ENCODE data around the gene INVS.
"Not testable (repeated sequence)": the region's sequence is repeated elsewhere in the genome, so short reads cannot be mapped to it uniquely, and the experiment has no call there.

Gene INVS

DNA sequence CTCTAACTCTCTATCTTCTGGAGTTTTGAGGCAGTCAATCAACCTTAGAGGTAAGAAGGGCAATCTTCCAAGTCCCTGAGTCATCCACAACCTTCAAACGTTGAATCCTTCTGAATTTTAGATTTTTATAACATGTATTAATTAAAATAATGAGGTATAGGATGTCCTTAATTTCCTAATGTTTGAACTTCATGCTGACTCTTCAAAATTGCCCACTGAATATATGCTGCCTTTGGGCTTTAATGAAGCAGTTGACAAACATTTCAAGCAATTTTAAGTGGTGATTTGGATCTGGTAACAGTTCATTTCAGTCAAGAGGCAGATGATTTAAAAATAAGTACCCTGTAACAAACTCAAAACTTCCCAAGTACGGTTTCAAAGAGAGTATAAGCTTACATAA is 26.2 kb upstream of the INVS start:
- no peak for TF ChIP-seq CTCF (IDR thresholded peaks at IDR 0.05; ENCODE audit: low read depth, low read length)

DNA sequence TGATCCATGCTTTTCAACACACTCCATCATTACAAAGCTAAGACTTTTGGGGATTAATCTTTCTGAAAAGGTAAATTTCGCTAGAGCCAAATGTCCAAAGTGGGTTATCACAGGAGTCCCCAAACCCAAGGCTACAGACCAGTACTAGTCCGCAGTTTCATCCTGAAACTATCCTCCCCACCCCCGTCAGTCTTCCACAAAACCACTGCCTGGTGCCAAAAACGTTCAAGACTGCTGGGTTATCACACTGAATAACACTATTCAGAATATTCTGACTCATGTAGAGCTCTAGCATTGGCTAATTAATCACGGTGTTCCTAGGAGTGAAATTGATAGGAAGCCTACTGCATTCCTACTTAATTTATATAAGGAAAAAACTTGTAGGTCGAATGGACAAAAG is 24.9 kb upstream of the INVS start:
- no peak for TF ChIP-seq CTCF (IDR thresholded peaks at IDR 0.05; ENCODE audit: low read depth, low read length)
- peak in 1 of 2 donors; percentile 50 for DNase-seq (ENCODE audit: low read depth in 2 of 2)
- no peak overlapping the region for H3K4me3 ChIP-seq (replicated peaks in 1 of 2; ENCODE audit: low read depth in 2 of 2, low read length in 2 of 2)

More for the DNA sequence above, 26.2 kb upstream of the INVS start:
- no peak for DNase-seq (ENCODE audit: low read depth in 2 of 2)
- H3K4me3 ChIP-seq (replicated peaks in 1 of 2; ENCODE audit: low read depth in 2 of 2, low read length in 2 of 2): no peak overlapping the region

DNA sequence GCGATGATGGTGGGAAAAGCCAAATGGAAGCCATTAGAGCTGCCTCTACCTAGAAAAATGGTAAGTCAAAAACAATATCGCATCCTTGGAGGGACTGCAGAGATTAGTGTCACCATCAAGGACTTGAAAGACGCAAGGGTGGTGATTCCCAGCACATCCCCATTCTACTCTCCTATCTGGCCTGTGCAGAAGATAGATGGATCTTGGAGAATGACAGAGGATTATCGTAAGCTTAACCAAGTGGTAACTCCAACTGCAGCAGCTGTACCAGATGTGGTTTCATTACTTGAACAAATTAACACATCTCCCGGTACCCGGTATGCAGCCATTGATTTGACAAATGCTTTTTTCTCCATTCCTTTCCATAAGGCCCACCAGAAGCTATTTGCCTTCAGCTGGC is 24.1 kb upstream of the INVS start:
- DNase-seq (ENCODE audit: low read depth in 2 of 2): no peak
- TF ChIP-seq CTCF (IDR thresholded peaks at IDR 0.05; ENCODE audit: low read depth, low read length): no peak

DNA sequence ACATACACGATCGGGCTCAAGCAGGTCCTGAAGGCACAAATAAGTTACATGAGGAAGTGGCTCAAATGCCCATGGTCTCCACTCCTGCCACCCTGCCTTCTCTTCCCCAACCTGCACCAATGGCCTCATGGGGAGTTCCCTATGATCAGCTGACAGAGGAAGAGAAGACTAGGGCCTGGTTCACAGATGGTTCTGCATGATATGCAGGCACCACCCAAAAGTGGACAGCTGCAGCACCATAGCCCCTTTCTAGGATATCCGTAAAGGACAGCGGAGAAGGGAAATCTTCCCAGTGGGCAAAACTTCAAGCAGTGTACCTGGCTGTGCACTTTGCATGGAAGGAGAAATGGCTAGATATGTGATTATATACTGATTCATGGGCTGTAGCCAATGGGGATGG is 22.8 kb upstream of the INVS start:
- not testable (repeated sequence) for DNase-seq (ENCODE audit: low read depth in 2 of 2); H3K4me3 ChIP-seq (replicated peaks in 1 of 2; ENCODE audit: low read depth in 2 of 2, low read length in 2 of 2)

More for the DNA sequence above, 24.1 kb upstream of the INVS start:
- H3K4me3 ChIP-seq (replicated peaks in 1 of 2; ENCODE audit: low read depth in 2 of 2, low read length in 2 of 2): no peak overlapping the region

GRCh38 chr9:100082782-100083181 is 16.3 kb upstream of the INVS start:
- no peak overlapping the region for H3K4me3 ChIP-seq (replicated peaks in 1 of 2; ENCODE audit: low read depth in 2 of 2, low read length in 2 of 2)
- DNase-seq (ENCODE audit: low read depth in 2 of 2): peak in 1 of 2 donors; percentile 63
- TF ChIP-seq CTCF (IDR thresholded peaks at IDR 0.05; ENCODE audit: low read depth, low read length): no peak

- DNase-seq (ENCODE audit: low read depth in 2 of 2): no peak
- no peak overlapping the region for H3K4me3 ChIP-seq (replicated peaks in 1 of 2; ENCODE audit: low read depth in 2 of 2, low read length in 2 of 2)
- no peak for TF ChIP-seq CTCF (IDR thresholded peaks at IDR 0.05; ENCODE audit: low read depth, low read length)
These were observed 15.5 kb upstream of the INVS start for GRCh38 chr9:100083448-100084127.

GRCh38 chr9:100084128-100084453 is 15.0 kb upstream of the INVS start:
- no peak overlapping the region for H3K4me3 ChIP-seq (replicated peaks in 1 of 2; ENCODE audit: low read depth in 2 of 2, low read length in 2 of 2)
- DNase-seq (ENCODE audit: low read depth in 2 of 2): no peak
- no peak for TF ChIP-seq CTCF (IDR thresholded peaks at IDR 0.05; ENCODE audit: low read depth, low read length)
